ENCODE results near the gene UCKL1. TPM values are rescaled to one million over a fixed set of nuclear protein-coding genes. Genes with fewer than 3 reads are reported as not detected.
"Not testable (repeated sequence)": the region's sequence is repeated elsewhere in the genome, so short reads cannot be mapped to it uniquely, and the experiment has no call there.

The UCKL1 gene
- total and polyA plus RNA-seq, 2 donors from 2014 or later = 39.3 to 39.8 TPM

- H3K27ac ChIP-seq (ENCODE audit: low read depth in 2 of 2, low read length in 2 of 2) = no peak overlapping the region
- FAIRE-seq (no peak), DNase-seq (peak; percentile 91 to 96 (median 93))
- peaks cover 0 to 14% (median 2%) of the 10 kb centered on the region in 3 donors for H3K4me1 ChIP-seq (ENCODE audit: control insufficient read depth in 2 of 3, insufficient read depth in 2 of 3, low read depth in 1 of 3, low read length in 3 of 3)
- H3K27me3 ChIP-seq (ENCODE audit: control insufficient read depth, insufficient read depth, low read length) = no peaks in the 10 kb centered on the region
- peaks cover 0 to 3% (median 0%) of the 10 kb centered on the region in 3 donors for H3K36me3 ChIP-seq (ENCODE audit: control insufficient read depth in 2 of 3, insufficient read depth in 3 of 3, low read length in 3 of 3)
- peak; percentile 99 for TF ChIP-seq CTCF (IDR thresholded peaks at IDR 0.05; ENCODE audit: borderline replicate concordance, extremely low read depth, insufficient read depth)
- intact Hi-C loops (cut with DNase I) = no loop called here
- H3K4me3 ChIP-seq (ENCODE audit: low read length in 3 of 3) = peak overlapping the region; percentile 16 to 33 (median 26)
- H3K9me3 ChIP-seq (ENCODE audit: control insufficient read depth in 2 of 3, insufficient read depth in 1 of 3, low read length in 3 of 3) = no peaks in the 10 kb centered on the region
- peak overlapping the region in 1 of 3 donors; percentile 17 for H3K9ac ChIP-seq (ENCODE audit: low read length in 3 of 3)
Observed at GRCh38 chr20:63973636-63974401, 17.6 kb upstream of the UCKL1 start.

GRCh38 chr20:63973160-63973479 is 16.9 kb upstream of the UCKL1 start:
- TF ChIP-seq CTCF (IDR thresholded peaks at IDR 0.05; ENCODE audit: borderline replicate concordance, extremely low read depth, insufficient read depth) = no peak
- Histone ChIP-seq H3K4me3 (ENCODE audit: low read length in 3 of 3) (peak overlapping the region in 1 of 3 donors; percentile 12), H3K9ac (ENCODE audit: low read length in 3 of 3) (no peak overlapping the region), H3K4me1 (ENCODE audit: control insufficient read depth in 2 of 3, insufficient read depth in 2 of 3, low read depth in 1 of 3, low read length in 3 of 3) (peaks cover 0 to 14% (median 4%) of the 10 kb centered on the region in 3 donors), H3K36me3 (ENCODE audit: control insufficient read depth in 2 of 3, insufficient read depth in 3 of 3, low read length in 3 of 3) (peaks cover 0 to 3% (median 0%) of the 10 kb centered on the region in 3 donors), H3K27me3 (ENCODE audit: control insufficient read depth, insufficient read depth, low read length) (no peaks in the 10 kb centered on the region), H3K9me3 (ENCODE audit: control insufficient read depth in 2 of 3, insufficient read depth in 1 of 3, low read length in 3 of 3) (no peaks in the 10 kb centered on the region), H3K27ac (ENCODE audit: low read depth in 2 of 2, low read length in 2 of 2) (no peak overlapping the region)
- DNase-seq = no peak
- no peak for FAIRE-seq
- intact Hi-C loops (cut with DNase I) = no loop called here

- FAIRE-seq = no peak
- peak in 2 of 5 donors; percentile 8 to 46 for DNase-seq
- H3K27ac ChIP-seq (ENCODE audit: low read depth in 2 of 2, low read length in 2 of 2) = no peak overlapping the region
- no peak overlapping the region for H3K9ac ChIP-seq (ENCODE audit: low read length in 3 of 3)
- peaks cover 0 to 14% (median 4%) of the 10 kb centered on the region in 3 donors for H3K4me1 ChIP-seq (ENCODE audit: control insufficient read depth in 2 of 3, insufficient read depth in 2 of 3, low read depth in 1 of 3, low read length in 3 of 3)
- H3K36me3 ChIP-seq (ENCODE audit: control insufficient read depth in 2 of 3, insufficient read depth in 3 of 3, low read length in 3 of 3) = peaks cover 1 to 3% (median 2%) of the 10 kb centered on the region in 3 donors
- H3K27me3 ChIP-seq (ENCODE audit: control insufficient read depth, insufficient read depth, low read length) = no peaks in the 10 kb centered on the region
- peak overlapping the region in 1 of 3 donors; percentile 12 for H3K4me3 ChIP-seq (ENCODE audit: low read length in 3 of 3)
- no peaks in the 10 kb centered on the region for H3K9me3 ChIP-seq (ENCODE audit: control insufficient read depth in 2 of 3, insufficient read depth in 1 of 3, low read length in 3 of 3)
- intact Hi-C loops (cut with DNase I) = no loop called here
- no peak for TF ChIP-seq CTCF (IDR thresholded peaks at IDR 0.05; ENCODE audit: borderline replicate concordance, extremely low read depth, insufficient read depth)
Observed at GRCh38 chr20:63972312-63973159, 16.3 kb upstream of the UCKL1 start.

- H3K27me3 ChIP-seq (ENCODE audit: control insufficient read depth, insufficient read depth, low read length); H3K4me3 ChIP-seq (ENCODE audit: low read length in 3 of 3); FAIRE-seq; H3K36me3 ChIP-seq (ENCODE audit: control insufficient read depth in 2 of 3, insufficient read depth in 3 of 3, low read length in 3 of 3); H3K27ac ChIP-seq (ENCODE audit: low read depth in 2 of 2, low read length in 2 of 2); H3K9ac ChIP-seq (ENCODE audit: low read length in 3 of 3); DNase-seq; intact Hi-C loops (cut with DNase I); H3K9me3 ChIP-seq (ENCODE audit: control insufficient read depth in 2 of 3, insufficient read depth in 1 of 3, low read length in 3 of 3): not testable (repeated sequence)
- peaks cover 0 to 14% (median 4%) of the 10 kb centered on the region in 3 donors for H3K4me1 ChIP-seq (ENCODE audit: control insufficient read depth in 2 of 3, insufficient read depth in 2 of 3, low read depth in 1 of 3, low read length in 3 of 3)
Observed at GRCh38 chr20:63971960-63972311, 15.7 kb upstream of the UCKL1 start.

All from kidney (tissue), 14 donors.